Measurements from ENCODE around the gene COPA. TPM values are rescaled to one million over a fixed set of nuclear protein-coding genes. Genes with fewer than 3 reads are reported as not detected.

The COPA gene
- total RNA-seq, 1 donor from 2014 or later, result 281 TPM

GRCh38 chr1:160282807-160283206, 60.2 kb downstream of the COPA start:
- H3K9me3 Mint-ChIP-seq (ENCODE audit: unreplicated experiment), result no peaks in the 10 kb centered on the region
- Histone ChIP-seq H3K27ac (ENCODE audit: low read depth, low read length) (no peak overlapping the region), H3K4me1 (ENCODE audit: insufficient read depth, low read length) (peaks cover 7% of the 10 kb centered on the region), H4K20me1 (ENCODE audit: insufficient read depth, low read length) (peaks cover 9% of the 10 kb centered on the region), H3K79me2 (ENCODE audit: insufficient read depth, low read length) (peaks cover 26% of the 10 kb centered on the region), H3K9me3 (ENCODE audit: insufficient read depth, low read depth, low read length) (no peaks in the 10 kb centered on the region), H3K4me2 (ENCODE audit: low read length) (no peak overlapping the region), H3K9ac (ENCODE audit: low read length) (no peak overlapping the region), H2AFZ (ENCODE audit: low read depth, low read length) (no peak overlapping the region), H3K27me3 (ENCODE audit: insufficient read depth, low read length) (no peaks in the 10 kb centered on the region), H3K4me3 (ENCODE audit: insufficient read depth, low read depth, low read length) (no peak overlapping the region), H3K36me3 (ENCODE audit: insufficient read depth, low read length) (peaks cover 33% of the 10 kb centered on the region)
- H3K4me1 Mint-ChIP-seq (ENCODE audit: low read depth, unreplicated experiment), result peaks cover 8% of the 10 kb centered on the region
- no peak overlapping the region for H3K4me3 Mint-ChIP-seq (ENCODE audit: unreplicated experiment)
- TF ChIP-seq EZH2 (IDR thresholded peaks at IDR 0.05; ENCODE audit: insufficient read depth, low read length), result no peak
- TF ChIP-seq CTCF (IDR thresholded peaks at IDR 0.05; ENCODE audit: insufficient read depth, low read depth, low read length), result no peak
- peaks cover 21% of the 10 kb centered on the region for H3K36me3 Mint-ChIP-seq (ENCODE audit: low read depth, unreplicated experiment)
- H3K27me3 Mint-ChIP-seq (ENCODE audit: low read depth, unreplicated experiment), result no peaks in the 10 kb centered on the region
- FAIRE-seq, result no peak
- H3K27ac Mint-ChIP-seq (ENCODE audit: unreplicated experiment), result no peak overlapping the region
- no peak for DNase-seq (ENCODE audit: low read depth)

GRCh38 chr1:160277987-160278386, 65.1 kb downstream of the COPA start:
- Histone ChIP-seq H3K4me3 (ENCODE audit: insufficient read depth, low read depth, low read length) (no peak overlapping the region), H3K27me3 (ENCODE audit: insufficient read depth, low read length) (no peaks in the 10 kb centered on the region), H3K4me2 (ENCODE audit: low read length) (no peak overlapping the region), H3K27ac (ENCODE audit: low read depth, low read length) (no peak overlapping the region), H3K79me2 (ENCODE audit: insufficient read depth, low read length) (peaks cover 8% of the 10 kb centered on the region), H4K20me1 (ENCODE audit: insufficient read depth, low read length) (no peaks in the 10 kb centered on the region), H3K9me3 (ENCODE audit: insufficient read depth, low read depth, low read length) (no peaks in the 10 kb centered on the region), H3K4me1 (ENCODE audit: insufficient read depth, low read length) (no peaks in the 10 kb centered on the region), H3K9ac (ENCODE audit: low read length) (no peak overlapping the region), H2AFZ (ENCODE audit: low read depth, low read length) (no peak overlapping the region), H3K36me3 (ENCODE audit: insufficient read depth, low read length) (peaks cover 40% of the 10 kb centered on the region)
- no peaks in the 10 kb centered on the region for H3K4me1 Mint-ChIP-seq (ENCODE audit: low read depth, unreplicated experiment)
- no peaks in the 10 kb centered on the region for H3K27me3 Mint-ChIP-seq (ENCODE audit: low read depth, unreplicated experiment)
- no peak for TF ChIP-seq CTCF (IDR thresholded peaks at IDR 0.05; ENCODE audit: insufficient read depth, low read depth, low read length)
- no peak overlapping the region for H3K27ac Mint-ChIP-seq (ENCODE audit: unreplicated experiment)
- H3K36me3 Mint-ChIP-seq (ENCODE audit: low read depth, unreplicated experiment), result peaks cover 22% of the 10 kb centered on the region
- H3K4me3 Mint-ChIP-seq (ENCODE audit: unreplicated experiment), result no peak overlapping the region
- DNase-seq (ENCODE audit: low read depth), result no peak
- H3K9me3 Mint-ChIP-seq (ENCODE audit: unreplicated experiment), result no peaks in the 10 kb centered on the region
- FAIRE-seq, result no peak

- Mint-ChIP-seq H3K4me1 (ENCODE audit: low read depth, unreplicated experiment) (no peaks in the 10 kb centered on the region), H3K27ac (ENCODE audit: unreplicated experiment) (no peak overlapping the region), H3K9me3 (ENCODE audit: unreplicated experiment) (no peaks in the 10 kb centered on the region), H3K36me3 (ENCODE audit: low read depth, unreplicated experiment) (peaks cover 22% of the 10 kb centered on the region), H3K4me3 (ENCODE audit: unreplicated experiment) (no peak overlapping the region), H3K27me3 (ENCODE audit: low read depth, unreplicated experiment) (no peaks in the 10 kb centered on the region)
- Histone ChIP-seq H3K4me3 (ENCODE audit: insufficient read depth, low read depth, low read length) (no peak overlapping the region), H3K27ac (ENCODE audit: low read depth, low read length) (no peak overlapping the region), H3K4me2 (ENCODE audit: low read length) (no peak overlapping the region), H3K27me3 (ENCODE audit: insufficient read depth, low read length) (no peaks in the 10 kb centered on the region), H3K36me3 (ENCODE audit: insufficient read depth, low read length) (peaks cover 39% of the 10 kb centered on the region), H3K4me1 (ENCODE audit: insufficient read depth, low read length) (no peaks in the 10 kb centered on the region), H3K79me2 (ENCODE audit: insufficient read depth, low read length) (peaks cover 4% of the 10 kb centered on the region), H4K20me1 (ENCODE audit: insufficient read depth, low read length) (no peaks in the 10 kb centered on the region), H3K9me3 (ENCODE audit: insufficient read depth, low read depth, low read length) (no peaks in the 10 kb centered on the region), H3K9ac (ENCODE audit: low read length) (no peak overlapping the region), H2AFZ (ENCODE audit: low read depth, low read length) (no peak overlapping the region)
- TF ChIP-seq CTCF (IDR thresholded peaks at IDR 0.05; ENCODE audit: insufficient read depth, low read depth, low read length), result no peak
- TF ChIP-seq EZH2 (IDR thresholded peaks at IDR 0.05; ENCODE audit: insufficient read depth, low read length), result no peak
- FAIRE-seq, result no peak
- no peak for DNase-seq (ENCODE audit: low read depth)
Observed at GRCh38 chr1:160277330-160277729, 65.7 kb downstream of the COPA start.
